GM12891 (cell line): ENCODE measurements around the gene LRIT3.
A peak's percentile ranks its signal among the peaks of the same experiment; 100 is the strongest.
"Not testable (repeated sequence)": the region's sequence is repeated elsewhere in the genome, so short reads cannot be mapped to it uniquely, and the experiment has no call there.

Source experiments
- DNase-seq: peaks from one replicate; pipeline ENCODE4 v3.0.0; 2011; ENCODE audit warnings: low spot score; ENCODE audit not compliant: insufficient read length
- FAIRE-seq: peaks from 2 replicates; lab custom pipeline; 2011; peaks lifted over from hg19 to GRCh38; lab: Jason Lieb, UNC
- PAX5 ChIP-seq: IDR thresholded peaks from 2 replicates; pipeline ENCODE4 v1.6.1; 2011; ENCODE audit warnings: low read length, moderate library complexity, mild to moderate bottlenecking; ENCODE audit not compliant: insufficient read depth, severe bottlenecking
- POLR2A ChIP-seq: IDR thresholded peaks from 2 replicates; pipeline ENCODE4 v1.6.1; 2011; ENCODE audit warnings: low read depth, low read length, control low read depth
- POLR2AphosphoS5 ChIP-seq: IDR thresholded peaks from 2 replicates; pipeline ENCODE4 v1.6.1; 2011; ENCODE audit warnings: low read depth, low read length, control low read depth
- POU2F2 ChIP-seq: IDR thresholded peaks from 2 replicates; pipeline ENCODE4 v1.6.1; 2011; ENCODE audit warnings: low read depth, mild to moderate bottlenecking, control low read depth, low read length, moderate library complexity
- SPI1 ChIP-seq: IDR thresholded peaks from 2 replicates; pipeline ENCODE4 v1.6.1; 2011; ENCODE audit warnings: low read depth, low read length, control low read depth
- TAF1 ChIP-seq: IDR thresholded peaks from 2 replicates; pipeline ENCODE4 v1.6.1; 2011; ENCODE audit warnings: low read depth, low read length, control low read depth

Gene LRIT3

GRCh38 chr4:109872950-109873656, 25.2 kb downstream of the LRIT3 start:
- no peak for FAIRE-seq
- no peak for DNase-seq
- TF ChIP-seq PAX5 (no peak), POLR2A (no peak), POU2F2 (no peak), POLR2AphosphoS5 (no peak), SPI1 (no peak)

- FAIRE-seq (no peak), DNase-seq (no peak)
- TF ChIP-seq SPI1 (no peak), POLR2AphosphoS5 (no peak), POU2F2 (no peak), POLR2A (no peak), PAX5 (no peak), TAF1 (no peak)
Observed at GRCh38 chr4:109873791-109874514, 26.0 kb downstream of the LRIT3 start.

- DNase-seq (no peak), FAIRE-seq (no peak)
- TF ChIP-seq POU2F2 (no peak), PAX5 (no peak)
Observed at GRCh38 chr4:109875106-109875505, 27.2 kb downstream of the LRIT3 start.

GRCh38 chr4:109875553-109875952, 27.6 kb downstream of the LRIT3 start:
- not testable (repeated sequence) for FAIRE-seq, DNase-seq

GRCh38 chr4:109876634-109877265, 28.8 kb downstream of the LRIT3 start:
- no peak for FAIRE-seq
- TF ChIP-seq POLR2AphosphoS5 (no peak), TAF1 (no peak), POLR2A (no peak), SPI1 (no peak), POU2F2 (no peak), PAX5 (no peak)

GRCh38 chr4:109877400-109877799, 29.5 kb downstream of the LRIT3 start:
- no peak for FAIRE-seq
- TF ChIP-seq TAF1 (no peak), SPI1 (no peak), POLR2AphosphoS5 (no peak), PAX5 (no peak), POU2F2 (no peak), POLR2A (no peak)
- peak; percentile 5 for DNase-seq

More at GRCh38 chr4:109876634-109877265, 28.8 kb downstream of the LRIT3 start:
- DNase-seq, result no peak

GRCh38 chr4:109878355-109878754, 30.4 kb downstream of the LRIT3 start:
- no peak for TF ChIP-seq PAX5
- TF ChIP-seq POU2F2, result no peak
- no peak for TF ChIP-seq TAF1
- TF ChIP-seq POLR2A, result no peak
- TF ChIP-seq SPI1, result no peak
- TF ChIP-seq POLR2AphosphoS5, result no peak
- FAIRE-seq, result no peak
- no peak for DNase-seq

- DNase-seq (no peak), FAIRE-seq (no peak)
- no peak for TF ChIP-seq TAF1
Observed at GRCh38 chr4:109879081-109879480, 31.2 kb downstream of the LRIT3 start.

- TF ChIP-seq SPI1, result no peak
- TF ChIP-seq POLR2AphosphoS5, result no peak
- TF ChIP-seq PAX5, result no peak
- no peak for TF ChIP-seq TAF1
- no peak for TF ChIP-seq POU2F2
- TF ChIP-seq POLR2A, result no peak
- FAIRE-seq (no peak), DNase-seq (no peak)
Observed at GRCh38 chr4:109879636-109880314, 31.9 kb downstream of the LRIT3 start.

GRCh38 chr4:109886303-109886702, 38.4 kb downstream of the LRIT3 start:
- TF ChIP-seq PAX5, result no peak
- no peak for TF ChIP-seq POLR2AphosphoS5
- no peak for TF ChIP-seq POLR2A
- DNase-seq (no peak), FAIRE-seq (no peak)
